ENCODE results near the gene DIPK1B.

Gene DIPK1B

GRCh38 chr9:136739509-136739908 is 27.1 kb downstream of the DIPK1B start:
- no peak for DNase-seq (ENCODE audit: low spot score)

GRCh38 chr9:136740069-136740468 is 27.7 kb downstream of the DIPK1B start:
- DNase-seq (ENCODE audit: low spot score) = no peak

- DNase-seq (ENCODE audit: low spot score) = no peak
Observed at GRCh38 chr9:136740491-136740890, 28.1 kb downstream of the DIPK1B start.

GRCh38 chr9:136740971-136741882 is 28.9 kb downstream of the DIPK1B start:
- DNase-seq (ENCODE audit: low spot score) = no peak

- no peak for DNase-seq (ENCODE audit: low spot score)
Observed at GRCh38 chr9:136741883-136742571, 29.7 kb downstream of the DIPK1B start.

GRCh38 chr9:136742591-136743391 is 30.4 kb downstream of the DIPK1B start, which contains the start of gene LCN10:
Gene LCN10 (minus strand): TSS chr9:136742940. CDS start chr9:136742903, 37 bp downstream.
- no peak for DNase-seq (ENCODE audit: low spot score)

- no peak for DNase-seq (ENCODE audit: low spot score)
Observed at GRCh38 chr9:136743639-136744211, 31.4 kb downstream of the DIPK1B start.

- DNase-seq (ENCODE audit: low spot score) = no peak
Observed at GRCh38 chr9:136744773-136745172, 32.4 kb downstream of the DIPK1B start.

- DNase-seq (ENCODE audit: low spot score) = no peak
Observed at GRCh38 chr9:136745389-136746154, 33.2 kb downstream of the DIPK1B start.

- DNase-seq (ENCODE audit: low spot score) = no peak
Observed at GRCh38 chr9:136746155-136746490, 33.8 kb downstream of the DIPK1B start.

- no peak for DNase-seq (ENCODE audit: low spot score)
Observed at GRCh38 chr9:136746621-136747020, 34.2 kb downstream of the DIPK1B start.

GRCh38 chr9:136747161-136748060 is 35.0 kb downstream of the DIPK1B start:
- DNase-seq (ENCODE audit: low spot score) = no peak

GRCh38 chr9:136748201-136748600 is 35.8 kb downstream of the DIPK1B start, which contains the start of gene LCN6:
Gene LCN6 (minus strand): TSS chr9:136748525. CDS start chr9:136748483, 42 bp downstream.
- no peak for DNase-seq (ENCODE audit: low spot score)

GRCh38 chr9:136748666-136749611 is 36.6 kb downstream of the DIPK1B start:
- no peak for DNase-seq (ENCODE audit: low spot score)

- DNase-seq (ENCODE audit: low spot score) = no peak
Observed at GRCh38 chr9:136750526-136750925, 38.2 kb downstream of the DIPK1B start.

- DNase-seq (ENCODE audit: low spot score) = no peak
Observed at GRCh38 chr9:136751244-136751643, 38.9 kb downstream of the DIPK1B start.

GRCh38 chr9:136751814-136752213 is 39.4 kb downstream of the DIPK1B start:
- no peak for DNase-seq (ENCODE audit: low spot score)

GRCh38 chr9:136753371-136754058 is 41.1 kb downstream of the DIPK1B start:
- DNase-seq (ENCODE audit: low spot score) = no peak

Data from left forelimb (tissue), 1 donor.